GM23338 (cell line): ENCODE measurements around the gene CTNNA1. TPM values are rescaled to one million over a fixed set of nuclear protein-coding genes. Genes with fewer than 3 reads are reported as not detected.

ENCODE experiments used
- ATAC-seq: fragments of 200-7000 bp; cut with Tn5 transposase; 3 replicates; pipeline ENCODE4 v1.9.1; 2020
- DNase-seq: peaks from one replicate; pipeline ENCODE4 v3.0.0-alpha.2; 2015; ENCODE audit warnings: low spot score
- H2AFZ ChIP-seq: fragments of 200-600 bp; sonication (generic); 2 replicates; pipeline ENCODE4 v1.8.0; 2016; ENCODE audit warnings: antibody characterized with exemption, mild to moderate bottlenecking, moderate library complexity
- H3F3A ChIP-seq: fragments of 200-600 bp; sonication (generic); replicated peaks from 2 replicates; pipeline ENCODE4 v1.8.0; 2017; ENCODE audit warnings: antibody characterized with exemption, mixed run types, low read depth
- H3K27ac ChIP-seq: fragments of 200-600 bp; sonication (generic); 2 replicates; pipeline ENCODE4 v1.6.1; 2016; ENCODE audit warnings: low read depth
- H3K27me3 ChIP-seq: fragments of 200-600 bp; sonication (generic); 2 replicates; pipeline ENCODE4 v1.8.0; 2016; ENCODE audit warnings: mild to moderate bottlenecking, mixed run types, moderate library complexity; ENCODE audit not compliant: insufficient read depth
- H3K36me3 ChIP-seq: fragments of 200-600 bp; sonication (generic); 2 replicates; pipeline ENCODE4 v1.8.0; 2016; ENCODE audit warnings: mild to moderate bottlenecking; ENCODE audit not compliant: insufficient read depth
- H3K4me1 ChIP-seq: fragments of 200-600 bp; sonication (generic); 2 replicates; pipeline ENCODE4 v1.8.0; 2016; ENCODE audit warnings: mild to moderate bottlenecking, moderate library complexity; ENCODE audit not compliant: insufficient read depth
- H3K4me2 ChIP-seq: fragments of 200-600 bp; sonication (generic); 2 replicates; pipeline ENCODE4 v1.7.1; 2017; ENCODE audit warnings: mixed run types
- H3K4me3 ChIP-seq: fragments of 200-600 bp; sonication (generic); 2 replicates; pipeline ENCODE4 v1.6.1; 2016; ENCODE audit warnings: mixed run types
- H3K79me2 ChIP-seq: fragments of 200-600 bp; sonication (generic); replicated peaks from 2 replicates; pipeline ENCODE4 v1.8.0; 2017; ENCODE audit warnings: mild to moderate bottlenecking; ENCODE audit not compliant: insufficient read depth
- H3K9me2 ChIP-seq: fragments of 200-600 bp; sonication (generic); 2 replicates; pipeline ENCODE4 v1.8.0; 2017; ENCODE audit not compliant: insufficient read depth
- H4K20me1 ChIP-seq: fragments of 200-600 bp; sonication (generic); replicated peaks from 2 replicates; pipeline ENCODE4 v1.8.0; 2017; ENCODE audit warnings: mild to moderate bottlenecking; ENCODE audit not compliant: insufficient read depth
- H3K27ac Mint-ChIP-seq: 2 replicates; pipeline ENCODE4 v1.8.0; 2020; ENCODE audit warnings: inconsistent platforms, mild to moderate bottlenecking, moderate library complexity, mixed read lengths
- H3K27me3 Mint-ChIP-seq: 3 replicates; pipeline ENCODE4 v1.8.0; 2022; ENCODE audit warnings: low read depth, mild to moderate bottlenecking, moderate library complexity, mixed read lengths, inconsistent platforms; ENCODE audit not compliant: insufficient read depth, poor library complexity
- H3K36me3 Mint-ChIP-seq: 3 replicates; pipeline ENCODE4 v1.8.0; 2021; ENCODE audit warnings: low read depth, mild to moderate bottlenecking, inconsistent platforms, moderate library complexity, mixed read lengths
- H3K4me1 Mint-ChIP-seq: 3 replicates; pipeline ENCODE4 v1.8.0; 2020; ENCODE audit warnings: mild to moderate bottlenecking, inconsistent platforms, mixed read lengths
- H3K4me3 Mint-ChIP-seq: 3 replicates; pipeline ENCODE4 v1.8.0; 2021; ENCODE audit warnings: moderate library complexity, mild to moderate bottlenecking, inconsistent platforms, mixed read lengths
- H3K9me3 Mint-ChIP-seq: 3 replicates; pipeline ENCODE4 v1.8.0; 2020; ENCODE audit warnings: moderate library complexity, mild to moderate bottlenecking, inconsistent platforms, mixed read lengths
- CREB1 ChIP-seq: fragments of 250-450 bp; sonication (Bioruptor Pico); IDR thresholded peaks from 2 replicates; pipeline ENCODE4 v1.5.0; 2020; ENCODE audit warnings: low read depth, mild to moderate bottlenecking, moderate library complexity
- CTCF ChIP-seq, 2 experiments: fragments of 200-600 bp in 1 of 2; sonication (generic) in 1 of 2; conservative IDR thresholded peaks; 2 replicates each; pipeline versions ENCODE4 v1.5.1 to v1.6.1; 2016 to 2017; ENCODE audit warnings: antibody characterized with exemption in 2 of 2, low read depth in 2 of 2, mild to moderate bottlenecking in 2 of 2, moderate library complexity in 1 of 2
- ETS1 ChIP-seq: IDR thresholded peaks from 2 replicates; pipeline ENCODE4 v1.6.1; 2016; ENCODE audit warnings: antibody characterized with exemption
- JUNB ChIP-seq: IDR thresholded peaks from one replicate; pipeline ENCODE4 v1.6.1; 2016; ENCODE audit warnings: antibody characterized with exemption; ENCODE audit not compliant: unreplicated experiment
- NANOG ChIP-seq: IDR thresholded peaks from 2 replicates; pipeline ENCODE4 v1.6.1; 2016; ENCODE audit warnings: antibody characterized with exemption, borderline replicate concordance
- POLR2AphosphoS5 ChIP-seq: IDR thresholded peaks from 2 replicates; pipeline ENCODE4 v1.6.1; 2016; ENCODE audit warnings: antibody characterized with exemption, low read depth
- REST ChIP-seq: IDR thresholded peaks from one replicate; pipeline ENCODE4 v1.6.1; 2018; ENCODE audit warnings: antibody characterized with exemption; ENCODE audit not compliant: unreplicated experiment
- ZNF114 ChIP-seq: fragments of 250-450 bp; sonication (Bioruptor Pico); IDR thresholded peaks from 2 replicates; pipeline ENCODE4 v1.5.0; 2020; ENCODE audit warnings: mild to moderate bottlenecking, moderate library complexity
- ZNF331 ChIP-seq: fragments of 250-450 bp; sonication (Bioruptor Pico); IDR thresholded peaks from 2 replicates; pipeline ENCODE4 v1.5.0; 2020; ENCODE audit warnings: low read depth, mild to moderate bottlenecking, moderate library complexity
- ZNF462 ChIP-seq: fragments of 250-450 bp; sonication (Bioruptor Pico); IDR thresholded peaks from 2 replicates; pipeline ENCODE4 v1.5.0; 2020; ENCODE audit warnings: mild to moderate bottlenecking, moderate library complexity
- polyA plus RNA-seq: library from polyadenylated mRNA; unstranded; fragments of >200 nt; fragmentation: Nextera tagmentation; extraction: Ambion mirVana; gene quantifications from 2 replicates; pipeline ENCODE4 v1.2.1, GENCODE V29; 2016
- total RNA-seq: library from RNA; depleted of rRNA; stranded (reverse); fragments of >200 nt; shearing (Covaris generic); gene quantifications from 2 replicates; pipeline ENCODE4 v1.2.3, GENCODE V29; 2014

CTNNA1 gene
- total and polyA plus RNA-seq, 2 experiments from 2014 or later = 111 to 348 TPM

- Mint-ChIP-seq H3K4me1 (peaks cover 4% of the 10 kb centered on the region; the same call in 2 of the 3 replicates), H3K27ac (no peak overlapping the region), H3K4me3 (no peak overlapping the region), H3K9me3 (no peaks in the 10 kb centered on the region), H3K27me3 (peaks cover 3% of the 10 kb centered on the region), H3K36me3 (peaks cover 21% of the 10 kb centered on the region)
- TF ChIP-seq REST (no peak), ZNF114 (CRISPR knock-in tag) (no peak), NANOG (no peak), POLR2AphosphoS5 (no peak), ZNF331 (CRISPR knock-in tag) (no peak), CREB1 (CRISPR knock-in tag) (no peak), ZNF462 (CRISPR knock-in tag) (no peak), JUNB (no peak), CTCF (conservative IDR thresholded peaks at IDR 0.05; ENCODE audit: low read depth in 2 of 2) (no peak), ETS1 (no peak)
- H3K27me3 ChIP-seq = no peaks in the 10 kb centered on the region
- peaks cover 8% of the 10 kb centered on the region for H3K79me2 ChIP-seq
- no peaks in the 10 kb centered on the region for H3K9me2 ChIP-seq
- no peak overlapping the region for H3K27ac ChIP-seq
- no peak overlapping the region for H3K4me2 ChIP-seq
- no peaks in the 10 kb centered on the region; the same call in 1 of the 2 replicates for H4K20me1 ChIP-seq
- ATAC-seq (no peak), DNase-seq (no peak)
- no peak overlapping the region for H2AFZ ChIP-seq
- H3K36me3 ChIP-seq = no peaks in the 10 kb centered on the region; the same call in 1 of the 2 replicates
- no peaks in the 10 kb centered on the region for H3F3A ChIP-seq
- H3K4me1 ChIP-seq = peaks cover 6% of the 10 kb centered on the region; the same call in 1 of the 2 replicates
- H3K4me3 ChIP-seq = no peak overlapping the region
Observed at GRCh38 chr5:138898299-138898698, 145.1 kb downstream of the CTNNA1 start.
